ENCODE measurements around the gene ECM2.

- TF ChIP-seq CTCF (IDR thresholded peaks at IDR 0.05; ENCODE audit: low read depth, low read length, poor library complexity, severe bottlenecking) (no peak), EZH2phosphoT487 (IDR thresholded peaks at IDR 0.05; ENCODE audit: borderline replicate concordance, low read length) (no peak)
Observed at GRCh38 chr9:92512622-92513021, 23.2 kb downstream of the ECM2 start.
